Mesothelial cell of epicardium (in vitro differentiated cells): Measurements from ENCODE around the gene TRAPPC4. TPM values are rescaled to one million over a fixed set of nuclear protein-coding genes. Genes with fewer than 3 reads are reported as not detected.
A peak's percentile ranks its signal among the peaks of the same experiment; 100 is the strongest.
"Not testable (repeated sequence)": the region's sequence is repeated elsewhere in the genome, so short reads cannot be mapped to it uniquely, and the experiment has no call there.

Experiments
- DNase-seq, 2 experiments: peaks; one replicate each; pipeline ENCODE4 v3.0.0; 2021; ENCODE audit warnings: low spot score in 2 of 2; ENCODE audit not compliant: unreplicated experiment in 2 of 2
- H3K27ac Mint-ChIP-seq: 2 replicates; pipeline ENCODE4 v1.8.0; 2021; ENCODE audit warnings: mixed read lengths
- H3K27me3 Mint-ChIP-seq: 2 replicates; pipeline ENCODE4 v1.8.0; 2021; ENCODE audit warnings: low read depth, mixed read lengths
- H3K36me3 Mint-ChIP-seq: 2 replicates; pipeline ENCODE4 v1.8.0; 2021; ENCODE audit warnings: mixed read lengths
- H3K4me1 Mint-ChIP-seq: 2 replicates; pipeline ENCODE4 v1.8.0; 2021; ENCODE audit warnings: mixed read lengths
- H3K4me3 Mint-ChIP-seq: 2 replicates; pipeline ENCODE4 v1.8.0; 2021; ENCODE audit warnings: mild to moderate bottlenecking, moderate library complexity, mixed read lengths
- H3K9me3 Mint-ChIP-seq: 2 replicates; pipeline ENCODE4 v1.8.0; 2021; ENCODE audit warnings: mixed read lengths
- CTCF ChIP-seq: fragments of 200-600 bp; sonication (generic); IDR thresholded peaks from one replicate; pipeline ENCODE4 v1.5.0; 2021; ENCODE audit warnings: antibody characterized with exemption; ENCODE audit not compliant: unreplicated experiment
- total RNA-seq: library from RNA; stranded (reverse); gene quantifications from 3 replicates; pipeline ENCODE4 v1.2.1, GENCODE V29; 2021

TRAPPC4 gene
- total RNA-seq, 1 donor from 2014 or later = 53.9 TPM

- H3K9me3 Mint-ChIP-seq = no peaks in the 10 kb centered on the region
- H3K27me3 Mint-ChIP-seq = no peaks in the 10 kb centered on the region
- H3K4me1 Mint-ChIP-seq = peaks cover 18% of the 10 kb centered on the region
- TF ChIP-seq CTCF = no peak
- peak overlapping the region; percentile 34 for H3K27ac Mint-ChIP-seq
- no peak for DNase-seq
- peak overlapping the region; percentile 99 for H3K4me3 Mint-ChIP-seq
- peaks cover 28% of the 10 kb centered on the region for H3K36me3 Mint-ChIP-seq
Measured at GRCh38 chr11:119016216-119017009, 2.2 kb upstream of the TRAPPC4 start.

GRCh38 chr11:119017377-119017776 lies 1.2 kb upstream of the TRAPPC4 start:
- peaks cover 26% of the 10 kb centered on the region for H3K36me3 Mint-ChIP-seq
- peaks cover 18% of the 10 kb centered on the region for H3K4me1 Mint-ChIP-seq

GRCh38 chr11:119019996-119020395 lies 1.4 kb downstream of the TRAPPC4 start:
- H3K27me3 Mint-ChIP-seq = no peaks in the 10 kb centered on the region
- peaks cover 22% of the 10 kb centered on the region for H3K4me1 Mint-ChIP-seq
- H3K4me3 Mint-ChIP-seq = peak overlapping the region; percentile 99
- TF ChIP-seq CTCF = no peak
- no peaks in the 10 kb centered on the region for H3K9me3 Mint-ChIP-seq
- H3K36me3 Mint-ChIP-seq = peaks cover 18% of the 10 kb centered on the region
- H3K27ac Mint-ChIP-seq = peak overlapping the region; percentile 99
- no peak for DNase-seq

More at GRCh38 chr11:119017377-119017776, 1.2 kb upstream of the TRAPPC4 start:
- H3K9me3 Mint-ChIP-seq, DNase-seq, H3K27me3 Mint-ChIP-seq: not testable (repeated sequence)
- Mint-ChIP-seq H3K27ac (peak overlapping the region; percentile 99), H3K4me3 (peak overlapping the region; percentile 99)

- no peak overlapping the region for H3K27ac Mint-ChIP-seq
- no peak for DNase-seq
- H3K27me3 Mint-ChIP-seq = no peaks in the 10 kb centered on the region
- peaks cover 22% of the 10 kb centered on the region for H3K4me1 Mint-ChIP-seq
- TF ChIP-seq CTCF = no peak
- H3K36me3 Mint-ChIP-seq = peaks cover 17% of the 10 kb centered on the region
- peak overlapping the region; percentile 24 for H3K4me3 Mint-ChIP-seq
- no peaks in the 10 kb centered on the region for H3K9me3 Mint-ChIP-seq
Measured at GRCh38 chr11:119021631-119022030, 3.1 kb downstream of the TRAPPC4 start.

GRCh38 chr11:119023741-119024140 lies 5.2 kb downstream of the TRAPPC4 start:
- peaks cover 20% of the 10 kb centered on the region for H3K36me3 Mint-ChIP-seq
- TF ChIP-seq CTCF = no peak
- H3K27me3 Mint-ChIP-seq = no peaks in the 10 kb centered on the region
- H3K27ac Mint-ChIP-seq = no peak overlapping the region
- H3K4me3 Mint-ChIP-seq = no peak overlapping the region
- H3K9me3 Mint-ChIP-seq = no peaks in the 10 kb centered on the region
- DNase-seq = no peak
- H3K4me1 Mint-ChIP-seq = peaks cover 15% of the 10 kb centered on the region

GRCh38 chr11:119024430-119025098 lies 6.0 kb downstream of the TRAPPC4 start:
- no peak for DNase-seq
- H3K27ac Mint-ChIP-seq = peak overlapping the region; percentile 65
- no peak overlapping the region for H3K4me3 Mint-ChIP-seq
- TF ChIP-seq CTCF = no peak
- no peaks in the 10 kb centered on the region for H3K9me3 Mint-ChIP-seq
- H3K4me1 Mint-ChIP-seq = peaks cover 20% of the 10 kb centered on the region
- H3K27me3 Mint-ChIP-seq = no peaks in the 10 kb centered on the region
- peaks cover 20% of the 10 kb centered on the region for H3K36me3 Mint-ChIP-seq
